BJ (cell line): ENCODE results near the gene SHB. TPM values are rescaled to one million over a fixed set of nuclear protein-coding genes. Genes with fewer than 3 reads are reported as not detected.

ENCODE experiments used
- CTCF ChIA-PET: fragments of 350-600 bp; formaldehyde crosslinking; extraction: SDS; loops from one replicate; lab custom pipeline; 2021; ENCODE audit warnings: antibody characterized with exemption, inconsistent platforms; lab: Yijun Ruan, JAX
- POLR2A ChIA-PET: fragments of 300-600 bp; sonication (Branson Sonifier 250); formaldehyde crosslinking; extraction: SDS; loops from one replicate; lab custom pipeline; 2021; ENCODE audit warnings: antibody characterized with exemption; lab: Charles Lee
- DNase-seq: peaks from one replicate; pipeline ENCODE4 v3.0.0-alpha.2; 2011; ENCODE audit warnings: low read depth
- H3K27me3 ChIP-seq: 2 replicates; pipeline ENCODE4 v1.6.0; 2011; ENCODE audit warnings: low read length; ENCODE audit not compliant: control insufficient read depth, insufficient read depth
- H3K36me3 ChIP-seq: 2 replicates; pipeline ENCODE4 v1.5.1; 2011; ENCODE audit warnings: low read length; ENCODE audit not compliant: control insufficient read depth, insufficient read depth
- H3K4me3 ChIP-seq: 2 replicates; pipeline ENCODE4 v1.5.1; 2011; ENCODE audit warnings: low read depth, mild to moderate bottlenecking, control low read depth, low read length
- CTCF ChIP-seq: IDR thresholded peaks from 2 replicates; pipeline ENCODE4 v1.5.1; 2011; ENCODE audit warnings: low read depth, mild to moderate bottlenecking, control low read depth, inconsistent platforms, low read length, moderate library complexity; ENCODE audit not compliant: insufficient read depth
- polyA plus RNA-seq: library from polyadenylated mRNA; depleted of rRNA; stranded (reverse); fragments of >200 nt; gene quantifications from 2 replicates; pipeline ENCODE4 v1.2.3, GENCODE V29; 2011

SHB gene
- polyA plus RNA-seq, 1 experiment, result 18.6 TPM

GRCh38 chr9:38009035-38009501 is 60.0 kb downstream of the SHB start:
- Histone ChIP-seq H3K27me3 (no peaks in the 10 kb centered on the region), H3K36me3 (peaks cover 3% of the 10 kb centered on the region; the same call in 1 of the 2 replicates), H3K4me3 (no peak overlapping the region)
- no peak for DNase-seq
- CTCF ChIA-PET, result interaction anchor here (1.2 to 1.6 kb wide), 3 partner anchors 10 to 95 kb away, joined by 3 to 7 read pairs (median 3); no protein-coding TSS in a partner anchor
- POLR2A ChIA-PET, result no interaction called here
- no peak for TF ChIP-seq CTCF

- no peaks in the 10 kb centered on the region for H3K36me3 ChIP-seq
- ChIA-PET CTCF (interaction anchor here (1.1 to 1.6 kb wide), 3 partner anchors 9 to 95 kb away, joined by 3 to 7 read pairs (median 3); no protein-coding TSS in a partner anchor), POLR2A (no interaction called here)
- TF ChIP-seq CTCF, result no peak
- H3K4me3 ChIP-seq, result no peak overlapping the region
- DNase-seq, result peak; percentile 74
- H3K27me3 ChIP-seq, result no peaks in the 10 kb centered on the region
Observed at GRCh38 chr9:38008168-38009034, 60.6 kb downstream of the SHB start.

- DNase-seq, result no peak
- no peak for TF ChIP-seq CTCF
- Histone ChIP-seq H3K27me3 (no peaks in the 10 kb centered on the region), H3K36me3 (no peaks in the 10 kb centered on the region), H3K4me3 (no peak overlapping the region)
- POLR2A ChIA-PET, result no interaction called here
- CTCF ChIA-PET, result interaction anchor here (0.6 kb wide), 1 partner anchor 8 kb away, joined by 3 read pairs; no protein-coding TSS in a partner anchor
Observed at GRCh38 chr9:38007016-38007415, 62.0 kb downstream of the SHB start.

GRCh38 chr9:38006163-38006562 is 62.9 kb downstream of the SHB start:
- no peaks in the 10 kb centered on the region for H3K36me3 ChIP-seq
- H3K4me3 ChIP-seq, result no peak overlapping the region
- H3K27me3 ChIP-seq, result no peaks in the 10 kb centered on the region
- DNase-seq, result no peak
- CTCF ChIA-PET, result interaction anchor here (0.6 kb wide), 1 partner anchor 7 kb away, joined by 3 read pairs; no protein-coding TSS in a partner anchor
- POLR2A ChIA-PET, result no interaction called here
- TF ChIP-seq CTCF, result no peak

- DNase-seq, result no peak
- no peak overlapping the region for H3K4me3 ChIP-seq
- ChIA-PET POLR2A (no interaction called here), CTCF (no interaction called here)
- no peaks in the 10 kb centered on the region for H3K36me3 ChIP-seq
- TF ChIP-seq CTCF, result no peak
- H3K27me3 ChIP-seq, result no peaks in the 10 kb centered on the region
Observed at GRCh38 chr9:38004809-38005560, 64.0 kb downstream of the SHB start.
